ENCODE measurements around the gene SYCN.

Gene SYCN

GRCh38 chr19:39163621-39164020 lies 40.4 kb downstream of the SYCN start:
- Histone ChIP-seq H3K27ac (ENCODE audit: poor library complexity, severe bottlenecking) (no peak overlapping the region), H3K4me1 (ENCODE audit: insufficient read depth, poor library complexity, severe bottlenecking) (peaks cover 29% of the 10 kb centered on the region), H3K4me3 (ENCODE audit: severe bottlenecking) (no peak overlapping the region), H3K36me3 (ENCODE audit: low read depth) (no peaks in the 10 kb centered on the region), H3K27me3 (ENCODE audit: insufficient read depth, poor library complexity, severe bottlenecking) (no peaks in the 10 kb centered on the region), H3K9me3 (ENCODE audit: severe bottlenecking) (no peaks in the 10 kb centered on the region)
- no peak for TF ChIP-seq CTCF (IDR thresholded peaks at IDR 0.05; ENCODE audit: poor library complexity, severe bottlenecking)
- ATAC-seq (ENCODE audit: low read depth) (no peak), DNase-seq (ENCODE audit: low spot score) (no peak)

- TF ChIP-seq CTCF (IDR thresholded peaks at IDR 0.05; ENCODE audit: poor library complexity, severe bottlenecking), result no peak
- no peaks in the 10 kb centered on the region for H3K9me3 ChIP-seq (ENCODE audit: severe bottlenecking)
- no peak overlapping the region for H3K27ac ChIP-seq (ENCODE audit: poor library complexity, severe bottlenecking)
- H3K36me3 ChIP-seq (ENCODE audit: low read depth), result no peaks in the 10 kb centered on the region
- H3K4me3 ChIP-seq (ENCODE audit: severe bottlenecking), result no peak overlapping the region
- ATAC-seq (ENCODE audit: low read depth), result no peak
- DNase-seq (ENCODE audit: low spot score), result no peak
- peaks cover 27% of the 10 kb centered on the region for H3K4me1 ChIP-seq (ENCODE audit: insufficient read depth, poor library complexity, severe bottlenecking)
- no peaks in the 10 kb centered on the region for H3K27me3 ChIP-seq (ENCODE audit: insufficient read depth, poor library complexity, severe bottlenecking)
Measured at GRCh38 chr19:39162441-39163043, 41.5 kb downstream of the SYCN start.

GRCh38 chr19:39160889-39161672 lies 43.0 kb downstream of the SYCN start:
- peaks cover 15% of the 10 kb centered on the region for H3K4me1 ChIP-seq (ENCODE audit: insufficient read depth, poor library complexity, severe bottlenecking)
- DNase-seq (ENCODE audit: low spot score) (peak; percentile 68), ATAC-seq (ENCODE audit: low read depth) (peak; percentile 72)
- H3K27me3 ChIP-seq (ENCODE audit: insufficient read depth, poor library complexity, severe bottlenecking), result no peaks in the 10 kb centered on the region
- no peak overlapping the region for H3K4me3 ChIP-seq (ENCODE audit: severe bottlenecking)
- no peaks in the 10 kb centered on the region for H3K9me3 ChIP-seq (ENCODE audit: severe bottlenecking)
- TF ChIP-seq CTCF (IDR thresholded peaks at IDR 0.05; ENCODE audit: poor library complexity, severe bottlenecking), result no peak
- H3K27ac ChIP-seq (ENCODE audit: poor library complexity, severe bottlenecking), result peak overlapping the region; percentile 52
- H3K36me3 ChIP-seq (ENCODE audit: low read depth), result no peaks in the 10 kb centered on the region

- no peaks in the 10 kb centered on the region for H3K9me3 ChIP-seq (ENCODE audit: severe bottlenecking)
- no peaks in the 10 kb centered on the region for H3K36me3 ChIP-seq (ENCODE audit: low read depth)
- TF ChIP-seq CTCF (IDR thresholded peaks at IDR 0.05; ENCODE audit: poor library complexity, severe bottlenecking), result no peak
- peak; percentile 39 for DNase-seq (ENCODE audit: low spot score)
- H3K27me3 ChIP-seq (ENCODE audit: insufficient read depth, poor library complexity, severe bottlenecking), result no peaks in the 10 kb centered on the region
- H3K4me3 ChIP-seq (ENCODE audit: severe bottlenecking), result no peak overlapping the region
- ATAC-seq (ENCODE audit: low read depth), result peak; percentile 24
- H3K27ac ChIP-seq (ENCODE audit: poor library complexity, severe bottlenecking), result peak overlapping the region; percentile 52
- peaks cover 16% of the 10 kb centered on the region for H3K4me1 ChIP-seq (ENCODE audit: insufficient read depth, poor library complexity, severe bottlenecking)
Measured at GRCh38 chr19:39160523-39160861, 43.6 kb downstream of the SYCN start.

Data from RWPE2 (cell line).